Uterus (tissue), 4 donors: ENCODE results near the gene MYLIP. TPM values are rescaled to one million over a fixed set of nuclear protein-coding genes. Genes with fewer than 3 reads are reported as not detected.
A peak's percentile ranks its signal among the peaks of the same experiment; 100 is the strongest.

ENCODE experiments used
- DNase-seq, 2 donors: peaks; one replicate each; pipeline ENCODE4 v3.0.0-alpha.2; 2019 to 2020
- H3K27ac ChIP-seq, 2 donors: fragments of 200-600 bp; sonication (generic); 1 replicate in 1 of 2; 2 replicates in 1 of 2; pipeline ENCODE4 v1.5.1; 2016 to 2018
- H3K27me3 ChIP-seq, 2 donors: fragments of 200-600 bp; sonication (generic); one replicate each; pipeline ENCODE4 v1.5.1; 2018 to 2019; ENCODE audit warnings: control low read depth in 1 of 2
- H3K36me3 ChIP-seq, 2 donors: fragments of 200-600 bp; sonication (generic); one replicate each; pipeline ENCODE4 v1.5.1; 2019; ENCODE audit warnings: control low read depth in 1 of 2
- H3K4me1 ChIP-seq, 2 donors: fragments of 200-600 bp; sonication (generic); one replicate each; pipeline ENCODE4 v1.5.1; 2018 to 2019; ENCODE audit warnings: control low read depth in 1 of 2
- H3K4me3 ChIP-seq, 2 donors: fragments of 200-600 bp; sonication (generic); 1 replicate in 1 of 2; 2 replicates in 1 of 2; pipeline ENCODE4 v1.5.1; 2018 to 2019; ENCODE audit warnings: mild to moderate bottlenecking in 1 of 2
- H3K9me3 ChIP-seq, 2 donors: fragments of 200-600 bp; sonication (generic); one replicate each; pipeline ENCODE4 v1.5.1; 2019; ENCODE audit warnings: control low read depth in 1 of 2
- POLR2A ChIP-seq, 2 donors: fragments of 450-650 bp; IDR thresholded peaks; one replicate each; pipeline ENCODE4 v1.6.1; 2016; ENCODE audit warnings: antibody characterized with exemption in 2 of 2, mild to moderate bottlenecking in 1 of 2, moderate library complexity in 1 of 2
- intact Hi-C: fragments of 100-400 bp; cut with DNase I; formaldehyde crosslinking; loops from one replicate; pipeline ENCODE4 v1.15.1; 2023; ENCODE audit warnings: low total_unique reads
- total RNA-seq, 4 donors: library from RNA; depleted of rRNA in 3 of 4; stranded (reverse); fragments of >200 nt in 3 of 4; gene quantifications; one replicate each; pipeline versions ENCODE4 v1.1.0 to v1.2.4, GENCODE V29; 2014 to 2023
- TF ChIP-seq, protein P1 (sequence below), 4 experiments: fragments of 200-600 bp in 2 of 4; fragments of 450-650 bp in 2 of 4; sonication (generic) in 2 of 4; IDR thresholded peaks; one replicate each; pipeline ENCODE4 v1.5.1; 2016 to 2019; ENCODE audit warnings: antibody characterized with exemption in 4 of 4, mild to moderate bottlenecking in 2 of 4, moderate library complexity in 1 of 4
- donor health status: DM: yes; HTN: yes; CAD: no.

Gene MYLIP
- total RNA-seq, 4 donors from 2014 or later: 11.5 to 79.2 (median 58.7) TPM

DNA sequence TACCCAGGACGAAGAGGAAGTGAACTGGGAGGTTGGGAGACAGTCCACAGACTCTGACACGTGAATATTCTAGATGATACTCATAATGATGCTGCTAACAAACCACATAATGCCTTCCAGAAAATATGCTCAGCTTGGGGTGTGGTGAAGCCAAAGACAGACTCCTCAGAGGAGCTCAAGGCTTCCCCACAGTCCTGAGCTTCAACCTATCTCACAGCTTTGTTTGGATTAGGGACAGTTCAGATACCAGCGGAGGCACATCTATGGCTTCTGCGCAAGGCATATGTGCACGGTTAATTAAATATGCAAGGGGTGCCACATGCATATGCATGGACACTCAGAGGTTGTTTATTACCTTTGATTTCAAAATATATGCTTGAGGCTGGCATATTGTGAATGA is 30.7 kb upstream of the MYLIP start:
- no peaks in the 10 kb centered on the region for H3K9me3 ChIP-seq

DNA sequence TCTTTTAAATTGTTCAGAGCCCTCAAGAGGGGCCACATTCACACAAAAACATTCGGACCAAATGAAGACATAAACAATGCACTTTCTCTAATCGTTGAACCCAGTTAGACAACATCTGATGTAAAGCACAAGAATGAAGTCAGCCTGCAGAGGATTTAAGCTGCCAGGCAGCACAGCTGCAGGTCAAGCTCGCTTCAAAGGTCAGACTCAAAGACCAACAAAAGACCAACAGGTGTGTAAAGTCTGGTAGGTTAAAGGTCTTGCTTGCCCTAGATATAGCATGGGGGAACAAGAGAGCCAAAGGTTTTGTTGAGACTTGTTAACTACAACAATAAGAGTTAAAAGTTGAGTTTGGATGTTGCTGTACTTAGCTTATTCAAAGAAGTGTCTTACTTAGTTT is 26.7 kb upstream of the MYLIP start:
- no peaks in the 10 kb centered on the region for H3K4me1 ChIP-seq
- DNase-seq: no peak
- H3K9me3 ChIP-seq: no peaks in the 10 kb centered on the region
- TF ChIP-seq POLR2A (IDR thresholded peaks at IDR 0.05): no peak
- TF ChIP-seq, protein P1, sequence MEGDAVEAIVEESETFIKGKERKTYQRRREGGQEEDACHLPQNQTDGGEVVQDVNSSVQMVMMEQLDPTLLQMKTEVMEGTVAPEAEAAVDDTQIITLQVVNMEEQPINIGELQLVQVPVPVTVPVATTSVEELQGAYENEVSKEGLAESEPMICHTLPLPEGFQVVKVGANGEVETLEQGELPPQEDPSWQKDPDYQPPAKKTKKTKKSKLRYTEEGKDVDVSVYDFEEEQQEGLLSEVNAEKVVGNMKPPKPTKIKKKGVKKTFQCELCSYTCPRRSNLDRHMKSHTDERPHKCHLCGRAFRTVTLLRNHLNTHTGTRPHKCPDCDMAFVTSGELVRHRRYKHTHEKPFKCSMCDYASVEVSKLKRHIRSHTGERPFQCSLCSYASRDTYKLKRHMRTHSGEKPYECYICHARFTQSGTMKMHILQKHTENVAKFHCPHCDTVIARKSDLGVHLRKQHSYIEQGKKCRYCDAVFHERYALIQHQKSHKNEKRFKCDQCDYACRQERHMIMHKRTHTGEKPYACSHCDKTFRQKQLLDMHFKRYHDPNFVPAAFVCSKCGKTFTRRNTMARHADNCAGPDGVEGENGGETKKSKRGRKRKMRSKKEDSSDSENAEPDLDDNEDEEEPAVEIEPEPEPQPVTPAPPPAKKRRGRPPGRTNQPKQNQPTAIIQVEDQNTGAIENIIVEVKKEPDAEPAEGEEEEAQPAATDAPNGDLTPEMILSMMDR (IDR thresholded peaks at IDR 0.05): no peak
- no peak overlapping the region for H3K27ac ChIP-seq
- H3K4me3 ChIP-seq: no peak overlapping the region
- no peaks in the 10 kb centered on the region for H3K27me3 ChIP-seq
- H3K36me3 ChIP-seq: no peaks in the 10 kb centered on the region
- intact Hi-C loops: no loop called here

More for the DNA sequence above, 30.7 kb upstream of the MYLIP start:
- intact Hi-C loops: no loop called here
- Histone ChIP-seq H3K4me1 (no peaks in the 10 kb centered on the region), H3K27me3 (no peaks in the 10 kb centered on the region), H3K4me3 (no peak overlapping the region), H3K36me3 (no peaks in the 10 kb centered on the region), H3K27ac (no peak overlapping the region)
- no peak for DNase-seq
- TF ChIP-seq, protein P1 (IDR thresholded peaks at IDR 0.05): no peak
- no peak for TF ChIP-seq POLR2A (IDR thresholded peaks at IDR 0.05)

DNA sequence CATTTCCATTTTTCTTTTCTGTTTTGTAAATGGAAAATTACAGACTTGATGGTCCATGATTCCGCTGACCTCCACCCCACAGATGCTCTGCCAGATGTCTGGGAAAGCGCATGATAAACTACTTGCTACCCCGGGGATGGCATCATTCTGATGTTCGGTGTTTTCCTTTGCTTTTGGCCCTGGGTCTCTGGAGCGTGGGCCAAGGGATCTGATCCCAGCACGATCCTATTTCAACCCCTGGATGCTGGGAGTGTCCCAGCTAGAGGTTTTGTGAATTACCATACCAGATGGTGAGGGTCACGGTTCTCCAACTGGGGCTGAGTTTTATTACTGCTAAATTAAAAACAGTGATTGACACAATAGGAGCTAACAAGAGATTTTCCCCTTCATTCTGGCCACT is 25.2 kb upstream of the MYLIP start:
- Histone ChIP-seq H3K27ac (no peak overlapping the region), H3K9me3 (no peaks in the 10 kb centered on the region), H3K4me3 (no peak overlapping the region), H3K36me3 (no peaks in the 10 kb centered on the region), H3K27me3 (no peaks in the 10 kb centered on the region), H3K4me1 (no peaks in the 10 kb centered on the region)
- DNase-seq: no peak
- TF ChIP-seq POLR2A (IDR thresholded peaks at IDR 0.05): no peak
- intact Hi-C loops: no loop called here

DNA sequence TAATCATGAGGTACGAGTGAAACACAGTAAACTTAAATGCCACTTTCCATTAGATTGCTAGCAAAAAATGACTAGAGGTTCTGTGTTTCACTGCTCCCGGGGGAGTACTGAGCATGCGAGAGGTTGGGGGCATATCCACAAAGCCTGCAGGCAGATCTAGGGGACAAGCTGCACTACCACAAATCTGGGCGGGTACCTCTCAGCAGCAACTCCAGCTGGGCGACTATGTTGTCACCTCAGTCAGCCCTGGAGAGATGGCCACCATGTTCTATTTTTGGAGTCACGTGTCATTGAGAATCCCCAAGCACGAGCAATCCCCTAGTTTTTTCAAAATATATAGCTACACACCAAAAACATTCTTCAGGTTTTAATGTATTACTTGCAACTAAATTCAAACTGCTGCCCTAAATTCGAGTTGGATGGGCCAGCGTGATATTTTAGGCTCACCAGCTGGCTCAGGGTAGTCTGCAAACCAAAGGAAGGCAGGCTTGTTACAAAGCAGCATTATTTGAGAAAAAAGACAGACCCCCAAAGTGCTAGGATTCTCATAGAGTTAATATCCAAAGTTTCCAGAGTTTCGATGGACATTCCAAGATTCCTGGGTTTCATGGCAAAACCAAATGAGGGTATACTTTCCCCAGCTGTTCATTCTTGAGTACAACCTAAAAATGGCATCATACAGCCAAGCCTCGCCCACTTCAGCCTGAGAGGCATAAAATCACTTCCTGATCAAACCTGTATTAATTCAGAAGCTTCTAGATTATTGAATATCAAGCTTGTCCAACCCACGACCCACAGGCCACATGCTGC is 24.1 kb upstream of the MYLIP start:
- TF ChIP-seq, protein P1 (IDR thresholded peaks at IDR 0.05): no peak
- TF ChIP-seq POLR2A (IDR thresholded peaks at IDR 0.05): no peak
- Histone ChIP-seq H3K4me1 (peaks cover 0 to 9% of the 10 kb centered on the region in 2 donors), H3K4me3 (no peak overlapping the region), H3K27ac (no peak overlapping the region), H3K27me3 (no peaks in the 10 kb centered on the region), H3K36me3 (no peaks in the 10 kb centered on the region), H3K9me3 (no peaks in the 10 kb centered on the region)
- intact Hi-C loops: no loop called here
- no peak for DNase-seq

DNA sequence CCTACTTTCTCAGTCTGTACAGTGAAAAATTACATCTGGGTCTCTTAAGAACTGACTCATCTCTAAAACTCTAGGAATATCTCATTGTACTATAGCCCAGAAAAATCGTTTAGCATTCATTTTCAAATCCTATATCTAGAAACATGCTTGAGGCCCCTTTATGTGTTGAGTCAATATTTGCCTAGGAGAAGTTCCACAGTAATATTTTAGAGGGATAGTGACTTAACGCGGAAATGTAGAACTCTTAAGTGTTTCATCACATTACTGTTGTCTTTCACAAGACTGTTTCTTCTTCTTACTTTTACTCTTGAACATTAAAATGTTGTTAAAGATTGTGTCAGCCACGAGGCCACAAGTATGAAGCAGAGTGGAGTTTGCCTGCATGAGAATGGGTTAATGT is 23.0 kb upstream of the MYLIP start:
- no peak for DNase-seq
- no peaks in the 10 kb centered on the region for H3K27me3 ChIP-seq
- H3K27ac ChIP-seq: peak overlapping the region in 1 of 2 donors; percentile 13
- intact Hi-C loops: no loop called here
- H3K9me3 ChIP-seq: no peaks in the 10 kb centered on the region
- H3K4me1 ChIP-seq: peaks cover 0 to 9% of the 10 kb centered on the region in 2 donors
- no peak overlapping the region for H3K4me3 ChIP-seq
- no peaks in the 10 kb centered on the region for H3K36me3 ChIP-seq
- TF ChIP-seq, protein P1 (IDR thresholded peaks at IDR 0.05): no peak
- no peak for TF ChIP-seq POLR2A (IDR thresholded peaks at IDR 0.05)
